HFF-Myc (cell line): Measurements from ENCODE around the gene CACNA1C.

ENCODE experiments used
- DNase-seq: peaks from one replicate; pipeline ENCODE4 v3.0.0-alpha.2; 2011; ENCODE audit warnings: low read depth; ENCODE audit errors: extremely low read depth
- H3K4me3 ChIP-seq: replicated peaks from 2 replicates; pipeline ENCODE4 v1.5.1; 2011; ENCODE audit warnings: low read depth, mild to moderate bottlenecking, control low read depth, low read length
- CTCF ChIP-seq: IDR thresholded peaks from 2 replicates; pipeline ENCODE4 v1.5.1; 2012; ENCODE audit warnings: mild to moderate bottlenecking, low read depth, low read length, control low read depth; ENCODE audit errors: missing control alignments

CACNA1C gene

GRCh38 chr12:2501464-2502191 is 448.8 kb downstream of the CACNA1C start:
- no peak for TF ChIP-seq CTCF

GRCh38 chr12:2503036-2503435 is 450.2 kb downstream of the CACNA1C start:
- no peak overlapping the region for H3K4me3 ChIP-seq
- TF ChIP-seq CTCF, result no peak
- no peak for DNase-seq

More at GRCh38 chr12:2501464-2502191, 448.8 kb downstream of the CACNA1C start:
- no peak overlapping the region for H3K4me3 ChIP-seq
- no peak for DNase-seq

DNA sequence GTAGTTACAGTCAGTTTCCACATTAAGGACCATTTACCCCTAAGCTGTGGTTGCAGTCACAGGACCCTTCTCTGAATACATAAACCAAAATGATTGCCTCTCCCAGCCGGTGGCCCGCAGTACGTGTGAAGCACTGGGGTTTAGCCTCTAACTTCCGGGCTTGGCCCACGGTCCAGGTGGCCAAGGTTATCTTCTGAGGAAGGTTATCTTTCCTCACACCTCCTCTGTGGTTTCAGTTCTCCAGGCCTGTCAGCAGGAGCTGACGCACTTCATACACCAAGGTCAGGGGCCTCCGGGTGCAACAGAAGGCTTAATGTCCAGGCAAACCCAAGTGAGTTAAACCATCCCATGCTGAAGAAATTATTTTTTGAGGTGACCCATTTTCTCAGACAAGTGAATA is 451.0 kb downstream of the CACNA1C start:
- TF ChIP-seq CTCF, result no peak
- no peak overlapping the region for H3K4me3 ChIP-seq
- no peak for DNase-seq

GRCh38 chr12:2504577-2504976 is 451.8 kb downstream of the CACNA1C start:
- DNase-seq, result no peak
- no peak overlapping the region for H3K4me3 ChIP-seq
- no peak for TF ChIP-seq CTCF

- DNase-seq, result no peak
- TF ChIP-seq CTCF, result no peak
- no peak overlapping the region for H3K4me3 ChIP-seq
Observed at GRCh38 chr12:2507814-2508213, 455.0 kb downstream of the CACNA1C start.

DNA sequence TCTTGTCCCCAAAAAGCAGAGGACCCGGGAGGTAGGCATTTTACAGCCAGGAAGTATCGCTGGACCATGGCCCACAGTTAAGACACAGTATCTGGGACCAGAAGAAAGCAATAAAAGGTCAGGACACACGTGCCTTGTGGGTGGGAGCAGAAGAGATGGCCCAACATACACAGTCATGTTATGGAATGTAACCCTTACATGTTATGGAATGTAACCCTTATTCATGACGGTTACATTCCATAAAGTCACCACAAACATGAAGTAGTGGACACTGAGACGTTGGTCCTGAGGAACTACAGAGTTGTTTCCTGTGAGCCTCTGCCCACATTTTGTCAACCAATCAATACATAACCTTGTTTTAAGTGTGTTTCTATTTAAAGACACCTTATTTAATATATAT is 456.4 kb downstream of the CACNA1C start:
- TF ChIP-seq CTCF, result no peak
- H3K4me3 ChIP-seq, result no peak overlapping the region
- DNase-seq, result no peak

GRCh38 chr12:2510045-2510444 is 457.3 kb downstream of the CACNA1C start:
- no peak for DNase-seq
- TF ChIP-seq CTCF, result no peak
- H3K4me3 ChIP-seq, result no peak overlapping the region
